ENCODE data around the gene RGS1.

The RGS1 gene

GRCh38 chr1:192550922-192551534 is 24.5 kb upstream of the RGS1 start:
- TF ChIP-seq, protein P1, sequence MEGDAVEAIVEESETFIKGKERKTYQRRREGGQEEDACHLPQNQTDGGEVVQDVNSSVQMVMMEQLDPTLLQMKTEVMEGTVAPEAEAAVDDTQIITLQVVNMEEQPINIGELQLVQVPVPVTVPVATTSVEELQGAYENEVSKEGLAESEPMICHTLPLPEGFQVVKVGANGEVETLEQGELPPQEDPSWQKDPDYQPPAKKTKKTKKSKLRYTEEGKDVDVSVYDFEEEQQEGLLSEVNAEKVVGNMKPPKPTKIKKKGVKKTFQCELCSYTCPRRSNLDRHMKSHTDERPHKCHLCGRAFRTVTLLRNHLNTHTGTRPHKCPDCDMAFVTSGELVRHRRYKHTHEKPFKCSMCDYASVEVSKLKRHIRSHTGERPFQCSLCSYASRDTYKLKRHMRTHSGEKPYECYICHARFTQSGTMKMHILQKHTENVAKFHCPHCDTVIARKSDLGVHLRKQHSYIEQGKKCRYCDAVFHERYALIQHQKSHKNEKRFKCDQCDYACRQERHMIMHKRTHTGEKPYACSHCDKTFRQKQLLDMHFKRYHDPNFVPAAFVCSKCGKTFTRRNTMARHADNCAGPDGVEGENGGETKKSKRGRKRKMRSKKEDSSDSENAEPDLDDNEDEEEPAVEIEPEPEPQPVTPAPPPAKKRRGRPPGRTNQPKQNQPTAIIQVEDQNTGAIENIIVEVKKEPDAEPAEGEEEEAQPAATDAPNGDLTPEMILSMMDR (IDR thresholded peaks at IDR 0.05; ENCODE audit: low read depth, low read length), result no peak
- H3K27me3 ChIP-seq, result no peaks in the 10 kb centered on the region
- no peaks in the 10 kb centered on the region for H3K9me3 ChIP-seq
- H3K36me3 ChIP-seq, result no peaks in the 10 kb centered on the region
- no peak overlapping the region for H3K4me3 ChIP-seq (ENCODE audit: low read depth, low read length)
- DNase-seq, result no peak
- peaks cover 6% of the 10 kb centered on the region for H3K4me1 ChIP-seq

DNA sequence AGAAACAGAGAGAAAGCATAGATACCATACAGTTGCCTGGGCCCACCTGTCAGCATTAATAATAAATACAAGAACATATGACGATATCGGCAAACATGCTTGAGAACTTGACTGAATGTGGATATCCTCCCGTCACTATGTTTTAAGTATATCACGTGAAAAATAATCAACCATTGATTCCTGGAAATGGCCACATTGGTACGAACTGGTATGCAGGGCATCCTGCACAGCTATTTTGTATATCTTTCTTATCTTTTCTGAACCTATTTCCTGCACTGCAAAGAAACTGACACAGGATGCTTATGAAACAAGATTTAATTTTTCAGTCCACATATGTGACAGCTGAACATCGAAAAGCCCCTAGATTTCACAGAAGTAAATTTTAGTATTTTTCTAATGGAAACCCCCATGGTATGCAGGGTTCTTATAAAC is 22.8 kb upstream of the RGS1 start:
- Histone ChIP-seq H3K9me3 (no peaks in the 10 kb centered on the region), H3K27me3 (no peaks in the 10 kb centered on the region), H3K4me3 (ENCODE audit: low read depth, low read length) (no peak overlapping the region), H3K4me1 (no peaks in the 10 kb centered on the region), H3K36me3 (no peaks in the 10 kb centered on the region)
- no peak for DNase-seq
- TF ChIP-seq, protein P1 (IDR thresholded peaks at IDR 0.05; ENCODE audit: low read depth, low read length), result no peak

DNA sequence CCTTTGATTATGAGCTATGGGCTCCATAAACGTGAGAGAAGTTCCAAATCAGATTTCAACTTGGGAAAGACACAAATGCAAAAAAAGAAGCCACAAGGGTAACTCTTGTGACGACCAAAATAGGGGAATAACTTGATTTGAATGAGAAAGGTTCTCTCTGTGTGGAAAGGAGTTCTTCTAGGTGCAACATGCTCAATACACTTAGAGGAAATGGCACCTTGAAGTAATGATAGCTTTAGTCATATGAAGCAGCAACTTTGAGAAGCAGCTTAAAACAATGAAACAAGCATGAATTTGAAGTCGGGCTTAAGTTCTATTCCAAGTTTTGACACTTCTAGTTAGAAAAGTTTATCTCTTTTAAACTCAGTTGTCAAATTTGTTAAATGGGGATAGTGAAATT is 21.8 kb upstream of the RGS1 start:
- TF ChIP-seq, protein P1 (IDR thresholded peaks at IDR 0.05; ENCODE audit: low read depth, low read length), result no peak
- Histone ChIP-seq H3K36me3 (no peaks in the 10 kb centered on the region), H3K27me3 (no peaks in the 10 kb centered on the region), H3K4me1 (no peaks in the 10 kb centered on the region), H3K9me3 (no peaks in the 10 kb centered on the region), H3K4me3 (ENCODE audit: low read depth, low read length) (no peak overlapping the region)
- DNase-seq, result no peak

- no peak overlapping the region for H3K4me3 ChIP-seq (ENCODE audit: low read depth, low read length)
- no peaks in the 10 kb centered on the region for H3K27me3 ChIP-seq
- no peaks in the 10 kb centered on the region; the same call in 1 of the 2 replicates for H3K4me1 ChIP-seq
- no peaks in the 10 kb centered on the region for H3K36me3 ChIP-seq
- TF ChIP-seq, protein P1 (IDR thresholded peaks at IDR 0.05; ENCODE audit: low read depth, low read length), result no peak
- no peak for DNase-seq
- H3K9me3 ChIP-seq, result no peaks in the 10 kb centered on the region
These were observed 20.7 kb upstream of the RGS1 start for GRCh38 chr1:192554904-192555303.

DNA sequence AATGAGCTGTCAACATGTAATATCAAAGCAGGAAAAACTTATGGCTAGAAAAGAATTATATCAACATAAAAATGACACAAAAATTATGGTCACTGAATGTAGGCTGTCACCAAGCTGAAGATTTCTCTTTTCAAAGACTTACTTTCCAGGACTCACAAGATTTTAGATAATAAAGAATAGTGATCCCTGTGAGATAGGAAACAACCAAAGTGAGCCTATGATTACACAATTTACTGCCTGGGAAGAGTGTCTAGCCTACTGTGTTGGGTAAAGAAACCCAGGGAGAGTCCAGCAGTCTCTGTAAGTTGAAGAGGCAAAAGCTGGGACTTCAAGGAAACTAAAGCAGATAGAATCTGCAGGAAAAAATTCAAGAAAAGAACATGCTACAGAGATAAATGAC is 20.2 kb upstream of the RGS1 start:
- Histone ChIP-seq H3K4me1 (no peaks in the 10 kb centered on the region; the same call in 1 of the 2 replicates), H3K9me3 (no peaks in the 10 kb centered on the region), H3K4me3 (ENCODE audit: low read depth, low read length) (no peak overlapping the region), H3K27me3 (no peaks in the 10 kb centered on the region), H3K36me3 (no peaks in the 10 kb centered on the region)
- DNase-seq, result no peak
- TF ChIP-seq, protein P1 (IDR thresholded peaks at IDR 0.05; ENCODE audit: low read depth, low read length), result no peak

- H3K36me3 ChIP-seq, result no peaks in the 10 kb centered on the region
- H3K4me3 ChIP-seq (ENCODE audit: low read depth, low read length), result no peak overlapping the region
- no peaks in the 10 kb centered on the region for H3K27me3 ChIP-seq
- DNase-seq, result no peak
- TF ChIP-seq, protein P1 (IDR thresholded peaks at IDR 0.05; ENCODE audit: low read depth, low read length), result no peak
- no peaks in the 10 kb centered on the region for H3K9me3 ChIP-seq
- no peaks in the 10 kb centered on the region; the same call in 1 of the 2 replicates for H3K4me1 ChIP-seq
These were observed 17.6 kb upstream of the RGS1 start for GRCh38 chr1:192557841-192558595.
